Measurements from ENCODE around the gene GCLC.

Gene GCLC

GRCh38 chr6:53518862-53519261 is 26.0 kb downstream of the GCLC start:
- DNase-seq (ENCODE audit: low spot score): no peak
- TF ChIP-seq CTCF (IDR thresholded peaks at IDR 0.05; ENCODE audit: extremely low read depth, insufficient read depth, missing control alignments): no peak
- in situ Hi-C loops (cut with MboI; ENCODE audit: low pct_unique_long_range_greater_than_20kb, low sequenced_read_pairs, unreplicated experiment): no loop called here

GRCh38 chr6:53517021-53517420 is 27.9 kb downstream of the GCLC start:
- TF ChIP-seq CTCF (IDR thresholded peaks at IDR 0.05; ENCODE audit: extremely low read depth, insufficient read depth, missing control alignments): no peak
- in situ Hi-C loops (cut with MboI; ENCODE audit: low pct_unique_long_range_greater_than_20kb, low sequenced_read_pairs, unreplicated experiment): no loop called here
- no peak for DNase-seq (ENCODE audit: low spot score)

- DNase-seq (ENCODE audit: low spot score): no peak
- in situ Hi-C loops (cut with MboI; ENCODE audit: low pct_unique_long_range_greater_than_20kb, low sequenced_read_pairs, unreplicated experiment): no loop called here
- no peak for TF ChIP-seq CTCF (IDR thresholded peaks at IDR 0.05; ENCODE audit: extremely low read depth, insufficient read depth, missing control alignments)
Observed at GRCh38 chr6:53514677-53515076, 30.2 kb downstream of the GCLC start.

GRCh38 chr6:53513519-53513966 is 31.4 kb downstream of the GCLC start:
- in situ Hi-C loops (cut with MboI; ENCODE audit: low pct_unique_long_range_greater_than_20kb, low sequenced_read_pairs, unreplicated experiment): no loop called here
- DNase-seq (ENCODE audit: low spot score): no peak
- no peak for TF ChIP-seq CTCF (IDR thresholded peaks at IDR 0.05; ENCODE audit: extremely low read depth, insufficient read depth, missing control alignments)

GRCh38 chr6:53513056-53513455 is 31.8 kb downstream of the GCLC start:
- DNase-seq (ENCODE audit: low spot score): no peak
- in situ Hi-C loops (cut with MboI; ENCODE audit: low pct_unique_long_range_greater_than_20kb, low sequenced_read_pairs, unreplicated experiment): no loop called here
- TF ChIP-seq CTCF (IDR thresholded peaks at IDR 0.05; ENCODE audit: extremely low read depth, insufficient read depth, missing control alignments): no peak

GRCh38 chr6:53512626-53513025 is 32.3 kb downstream of the GCLC start:
- in situ Hi-C loops (cut with MboI; ENCODE audit: low pct_unique_long_range_greater_than_20kb, low sequenced_read_pairs, unreplicated experiment): no loop called here
- no peak for DNase-seq (ENCODE audit: low spot score)
- TF ChIP-seq CTCF (IDR thresholded peaks at IDR 0.05; ENCODE audit: extremely low read depth, insufficient read depth, missing control alignments): no peak

- DNase-seq (ENCODE audit: low spot score): no peak
- in situ Hi-C loops (cut with MboI; ENCODE audit: low pct_unique_long_range_greater_than_20kb, low sequenced_read_pairs, unreplicated experiment): no loop called here
- TF ChIP-seq CTCF (IDR thresholded peaks at IDR 0.05; ENCODE audit: extremely low read depth, insufficient read depth, missing control alignments): no peak
Observed at GRCh38 chr6:53510746-53511145, 34.2 kb downstream of the GCLC start.

Measured in GM13977 (cell line).